CD4-positive, alpha-beta T cell treated with Interleukin-10 for 1 hour (primary cell): ENCODE measurements around the gene DCHS1.

Source experiments
- DNase-seq: peaks from one replicate; pipeline ENCODE4 v3.0.0-alpha.2; 2020

DCHS1 gene

DNA sequence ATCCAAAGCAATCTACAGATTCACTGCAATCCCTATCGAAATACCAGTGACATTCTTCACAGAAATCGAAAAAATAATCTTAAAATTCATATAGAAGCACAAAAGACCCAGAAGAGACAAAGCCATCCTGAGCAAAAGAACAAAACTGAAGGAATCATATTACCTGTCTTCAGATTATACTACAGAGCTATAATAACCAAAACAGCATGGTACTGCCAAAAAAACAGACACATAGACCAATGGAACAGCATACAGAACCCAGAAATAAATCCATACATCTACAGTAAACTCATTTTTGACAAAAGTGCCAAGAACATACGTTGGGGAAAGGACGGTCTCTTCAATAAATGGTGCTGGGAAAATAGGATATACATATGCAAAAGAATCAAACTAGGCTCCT, 71.1 kb downstream of the DCHS1 start:
- DNase-seq: no peak

DNA sequence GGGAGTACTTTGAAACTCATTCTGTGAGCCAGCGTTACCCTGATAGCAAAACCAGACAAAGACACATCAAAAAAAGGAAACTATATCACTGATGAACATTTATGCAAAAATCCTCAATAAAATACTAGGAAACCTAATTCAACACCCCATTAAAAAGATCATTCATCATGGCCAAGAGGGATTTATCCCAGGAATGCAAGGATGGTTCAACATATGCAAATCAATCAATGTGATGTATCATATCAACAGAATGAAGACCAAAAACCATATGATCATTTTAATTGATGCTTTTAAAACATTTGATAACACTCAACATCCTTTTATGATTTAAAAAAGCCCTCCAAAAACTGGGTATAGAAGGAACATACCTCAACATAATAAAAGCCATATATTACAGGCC, 72.0 kb downstream of the DCHS1 start:
- DNase-seq: no peak

GRCh38 chr11:6579681-6580080, 75.9 kb downstream of the DCHS1 start:
- DNase-seq: no peak

- no peak for DNase-seq
Measured at GRCh38 chr11:6578134-6578533, 77.5 kb downstream of the DCHS1 start.

DNA sequence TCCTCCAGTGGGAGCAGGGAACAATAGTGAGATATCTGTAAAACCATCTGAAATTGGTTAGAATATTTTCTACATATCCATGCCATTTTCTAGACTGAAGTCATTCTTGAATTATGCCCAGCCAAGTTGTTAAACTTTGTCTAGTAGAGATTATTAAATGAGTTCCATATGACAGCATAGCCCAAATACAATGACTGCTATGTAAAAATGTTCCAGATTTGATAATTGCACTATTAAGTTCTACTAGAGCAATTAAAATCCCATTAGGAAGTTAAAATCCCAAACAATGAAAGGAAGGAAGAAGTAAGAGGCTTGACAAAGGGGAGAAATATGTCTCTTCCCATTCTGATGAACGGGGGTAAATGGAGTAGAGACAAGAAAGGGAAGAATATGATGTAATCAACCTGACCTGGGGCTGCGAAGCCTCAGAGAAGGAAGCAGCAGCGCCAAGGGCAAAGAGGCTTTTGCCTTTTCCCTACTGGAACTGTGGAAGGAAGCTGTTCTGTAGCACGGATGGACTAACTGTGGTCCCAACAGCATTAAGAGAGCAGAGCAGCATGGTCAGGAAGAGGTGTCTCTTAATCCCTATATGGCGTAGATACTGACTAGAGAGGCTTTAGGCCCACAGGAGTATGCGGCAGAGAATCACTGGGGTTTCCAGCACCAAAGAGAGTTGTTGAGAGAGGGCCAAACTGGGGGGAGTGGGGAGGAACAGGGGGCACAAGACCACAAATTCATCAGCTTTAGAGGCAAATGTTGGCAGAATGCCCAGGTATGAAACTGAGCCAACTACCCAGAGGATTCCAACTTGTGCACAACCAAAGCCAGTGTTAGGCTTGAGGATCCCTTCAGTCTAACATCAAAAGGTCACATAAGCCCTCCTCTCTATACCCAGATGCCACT, 78.9 kb downstream of the DCHS1 start:
- DNase-seq: no peak

DNA sequence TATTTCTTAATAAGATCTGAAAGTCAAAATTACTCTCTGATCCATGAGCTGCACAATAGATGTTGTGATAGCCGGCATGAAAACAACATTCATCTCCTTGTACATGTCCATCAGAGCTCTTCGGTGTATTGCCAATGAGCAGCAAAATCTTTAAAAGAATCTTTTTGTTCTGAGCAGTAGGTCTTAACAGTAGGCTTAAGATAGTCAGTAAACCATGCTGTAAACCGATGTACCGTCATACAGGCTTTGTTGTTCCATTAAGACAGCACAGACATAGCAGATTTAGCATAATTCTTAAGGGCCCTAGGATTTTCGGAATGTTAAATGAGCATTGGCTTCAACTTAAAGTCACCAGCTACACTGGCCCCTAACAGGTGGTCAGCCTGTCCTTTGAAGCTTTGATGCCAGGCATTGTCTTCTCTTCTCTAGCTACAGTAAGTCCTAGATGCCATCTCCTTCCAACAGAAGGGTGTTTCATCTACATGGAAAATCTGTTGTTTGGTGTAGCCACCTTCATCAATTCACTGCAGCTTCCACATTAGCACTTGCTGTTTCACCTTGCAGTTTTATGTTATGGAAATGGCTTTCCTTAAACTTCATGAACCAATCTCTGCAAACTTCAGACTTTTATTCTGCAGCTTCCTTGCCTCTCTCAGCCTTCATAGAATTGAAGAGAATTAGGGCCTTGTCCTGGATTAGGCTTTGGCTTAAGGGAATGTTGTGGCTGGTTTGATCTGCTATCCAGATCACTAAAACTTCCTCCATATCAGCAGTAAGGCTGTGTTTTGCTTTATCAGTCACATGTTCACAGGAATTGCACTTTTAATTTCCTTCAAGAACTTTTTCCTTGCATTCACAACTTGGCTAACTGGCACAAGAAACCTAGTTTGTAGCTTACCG, 80.5 kb downstream of the DCHS1 start:
- no peak for DNase-seq

DNA sequence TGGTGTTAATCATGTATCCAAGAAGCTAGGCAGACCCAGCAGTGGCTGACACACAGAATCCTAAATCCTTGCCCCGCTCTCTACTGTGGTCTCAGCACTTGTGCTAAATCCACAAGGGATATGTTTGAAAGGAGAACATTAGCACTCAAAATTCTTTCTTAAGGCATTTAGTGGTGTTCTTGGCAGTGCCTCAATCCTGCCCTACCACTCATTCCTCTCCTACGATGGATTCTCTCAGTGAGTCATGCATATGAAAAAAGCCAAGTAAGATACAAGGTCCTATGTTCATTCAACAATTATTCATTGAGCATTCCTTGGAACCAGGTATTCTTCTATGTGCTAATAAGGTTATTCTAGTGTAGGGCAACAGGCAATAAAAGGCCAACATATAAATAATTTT, 83.4 kb downstream of the DCHS1 start:
- DNase-seq: no peak

GRCh38 chr11:6571434-6572008, 84.1 kb downstream of the DCHS1 start:
- no peak for DNase-seq
